ENCODE data around the gene COMMD10.

Gene COMMD10

DNA sequence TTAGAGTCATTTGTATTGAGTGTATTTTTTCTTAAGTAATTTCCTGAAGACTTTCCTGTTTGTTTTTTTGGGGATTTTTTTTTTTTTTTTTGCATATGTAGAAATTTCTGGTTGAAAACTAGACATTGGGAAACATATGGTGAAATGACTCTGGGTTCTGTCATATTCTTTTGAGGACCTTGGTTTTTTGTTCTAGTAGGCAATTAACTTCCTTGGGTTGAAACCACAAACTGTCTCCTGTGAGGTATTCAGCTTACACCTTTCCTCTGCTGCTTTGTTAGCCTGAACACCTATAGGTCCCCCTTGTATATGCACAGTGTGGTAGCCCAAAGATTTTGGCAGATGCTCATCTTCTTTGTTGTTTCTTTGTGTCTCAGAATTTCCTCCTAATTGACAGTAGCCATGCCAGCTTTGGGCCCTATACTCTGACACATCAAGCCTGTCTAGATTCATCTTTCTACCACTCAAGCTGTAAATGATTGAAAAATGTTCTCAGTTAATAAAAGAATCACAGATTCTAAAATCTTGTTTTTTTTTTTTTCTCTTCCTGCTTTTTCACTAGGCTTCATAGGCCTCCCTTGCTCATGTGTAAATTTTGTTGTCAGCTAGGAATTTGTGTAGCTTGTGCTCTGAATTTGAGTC lies 140.6 kb downstream of the COMMD10 start:
- no peak for DNase-seq

- DNase-seq = no peak
These were observed 144.4 kb downstream of the COMMD10 start for GRCh38 chr5:116229131-116229689.

- DNase-seq = no peak
These were observed 146.5 kb downstream of the COMMD10 start for GRCh38 chr5:116231288-116231687.

DNA sequence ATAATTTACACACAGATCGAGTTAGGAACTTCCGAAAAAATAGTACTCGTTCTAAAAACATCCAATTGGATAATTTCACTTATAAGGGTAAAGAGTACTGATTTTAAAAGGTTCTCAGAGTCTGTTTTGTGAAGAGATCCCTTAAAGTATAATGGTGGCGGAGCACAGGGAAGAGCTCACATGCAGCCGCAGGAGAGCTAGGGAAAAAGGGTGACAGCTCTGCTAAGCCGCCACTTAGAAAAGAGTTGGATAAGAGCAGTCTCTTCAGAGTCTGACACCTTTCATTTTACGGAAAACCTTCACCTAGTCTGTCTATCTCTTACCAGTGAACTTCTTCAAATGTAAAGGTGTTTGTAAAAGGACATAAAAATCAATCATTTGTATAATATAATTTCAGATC lies 149.9 kb downstream of the COMMD10 start:
- no peak for DNase-seq

DNA sequence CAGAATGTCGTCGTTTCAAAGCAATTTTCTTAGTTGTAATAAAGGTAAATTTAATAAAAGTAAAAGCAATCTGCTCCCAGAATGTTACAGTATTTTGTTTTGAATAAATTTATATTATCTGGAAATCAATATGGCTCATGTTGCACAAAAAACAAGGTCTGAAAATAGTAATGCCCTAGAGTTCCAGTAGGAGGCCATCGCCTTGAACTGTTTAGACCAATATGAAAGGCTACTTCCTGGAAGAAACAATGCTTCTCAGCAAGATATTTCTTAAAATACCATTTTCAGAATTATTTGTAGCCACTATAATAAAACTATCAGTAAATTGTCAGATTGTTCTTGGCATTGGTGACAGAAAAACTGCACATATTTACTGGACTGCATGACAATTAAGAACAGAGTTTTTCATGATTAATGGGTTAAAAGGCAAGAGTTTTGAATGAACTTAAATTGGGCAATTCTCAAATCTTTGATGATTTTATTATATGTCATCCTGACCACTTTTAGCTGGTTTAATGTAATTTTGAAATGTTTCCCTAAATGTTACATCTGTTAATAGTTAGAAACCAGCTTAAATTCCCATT lies 153.2 kb downstream of the COMMD10 start:
- DNase-seq = no peak

- DNase-seq = no peak
These were observed 157.5 kb downstream of the COMMD10 start for GRCh38 chr5:116242343-116242742.

DNA sequence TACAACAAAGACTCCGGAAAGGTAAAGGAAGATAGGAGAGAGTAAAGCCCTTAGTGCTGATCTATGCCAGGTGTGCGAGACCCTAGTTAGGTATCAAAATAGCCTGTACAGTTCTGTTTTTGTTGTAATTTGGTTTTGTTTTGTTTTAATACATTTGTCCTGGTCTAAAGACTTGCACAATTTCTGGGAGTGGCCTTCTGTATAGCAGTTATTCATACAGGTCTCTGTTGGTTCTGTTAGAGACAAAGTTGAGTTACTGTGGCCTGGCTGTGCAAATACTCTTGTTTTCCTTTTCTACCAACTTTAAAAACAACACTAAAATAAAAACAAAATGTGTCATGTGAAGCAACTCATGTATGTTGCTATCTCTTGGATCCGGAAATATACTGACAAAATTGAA lies 163.6 kb downstream of the COMMD10 start:
- no peak for DNase-seq

GRCh38 chr5:116249648-116250047 lies 164.8 kb downstream of the COMMD10 start:
- no peak for DNase-seq

- no peak for DNase-seq
These were observed 171.9 kb downstream of the COMMD10 start for GRCh38 chr5:116256717-116257116.

DNA sequence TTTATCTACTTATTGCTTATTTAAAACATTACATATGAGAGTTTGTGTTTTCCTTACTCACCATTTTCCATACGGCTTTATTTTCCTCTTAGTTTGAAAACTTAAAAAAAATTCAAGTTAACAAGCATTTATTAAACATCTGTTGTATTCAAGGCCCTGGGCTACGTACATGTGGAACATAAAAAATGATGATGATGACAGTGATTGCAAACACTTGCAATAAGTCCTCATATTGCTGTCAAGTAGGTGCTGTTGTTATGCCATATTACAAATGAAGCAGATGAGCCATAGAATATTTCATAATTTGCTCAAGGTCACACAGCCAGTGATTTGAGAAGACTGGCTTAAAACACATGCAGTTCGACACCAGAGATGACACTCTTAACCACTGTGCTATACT lies 180.6 kb downstream of the COMMD10 start:
- DNase-seq = no peak

DNA sequence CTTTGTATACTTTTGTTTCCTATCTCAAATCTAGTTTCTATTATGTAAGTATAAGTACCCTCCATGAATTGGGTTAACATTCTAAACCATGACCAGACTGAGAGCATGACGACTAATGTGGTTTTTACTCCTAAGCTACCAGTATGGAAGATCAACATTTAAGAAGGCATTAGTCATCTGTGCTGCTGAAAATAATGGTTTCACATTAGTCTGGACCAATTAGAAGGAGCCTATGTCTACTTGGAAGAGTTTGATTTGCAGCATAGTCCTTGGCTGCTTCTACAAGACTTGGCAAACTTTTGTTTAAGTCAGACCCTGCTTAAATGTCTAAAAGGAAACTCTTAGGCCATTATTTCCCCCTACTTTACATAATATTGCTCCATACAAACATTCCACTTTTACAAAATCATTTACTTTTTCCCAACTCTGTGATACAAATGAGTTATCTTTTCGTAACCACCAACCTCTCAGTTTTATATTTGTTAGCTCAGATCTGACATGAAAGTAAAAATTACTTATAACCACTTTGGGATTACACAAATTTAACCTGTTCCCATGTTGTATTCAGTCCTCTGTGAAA lies 186.7 kb downstream of the COMMD10 start:
- DNase-seq = no peak

DNA sequence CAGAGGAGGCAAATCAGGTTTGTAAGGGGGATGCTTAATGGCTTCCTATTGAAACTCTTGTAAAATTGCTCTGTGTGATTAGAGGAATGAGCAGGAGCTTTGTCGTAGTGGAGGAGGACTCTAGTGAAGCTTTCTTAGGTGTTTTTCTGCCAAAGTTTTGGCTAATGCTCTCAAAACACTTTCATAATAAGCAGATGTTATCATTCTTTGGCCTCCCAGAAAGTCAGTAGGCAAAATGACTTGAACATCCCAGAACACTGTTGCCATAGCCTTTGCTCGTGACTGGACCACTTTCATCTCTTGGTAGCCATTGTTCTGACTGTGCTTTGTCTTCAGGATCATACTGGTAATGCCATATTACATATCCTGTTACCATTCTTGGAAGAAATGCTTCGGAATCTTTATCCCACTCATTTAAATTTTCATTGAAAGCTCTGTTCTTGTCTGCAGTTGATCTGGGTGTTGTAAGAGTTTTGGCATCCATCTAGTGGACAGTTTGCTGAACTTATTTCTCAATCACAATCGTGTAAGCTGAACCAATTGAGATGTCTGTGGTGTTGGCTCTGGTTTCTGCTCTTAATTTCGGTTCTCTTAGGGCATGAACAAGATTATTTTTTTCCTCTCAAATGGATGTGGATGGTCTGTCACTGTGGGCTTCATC lies 187.6 kb downstream of the COMMD10 start:
- DNase-seq = no peak

GRCh38 chr5:116273448-116274242 lies 188.8 kb downstream of the COMMD10 start:
- DNase-seq = no peak

- no peak for DNase-seq
These were observed 189.4 kb downstream of the COMMD10 start for GRCh38 chr5:116274251-116274650.

- DNase-seq = no peak
These were observed 190.5 kb downstream of the COMMD10 start for GRCh38 chr5:116275282-116275681.

GRCh38 chr5:116276952-116277351 lies 192.1 kb downstream of the COMMD10 start:
- DNase-seq = no peak

GRCh38 chr5:116280149-116280803 lies 195.5 kb downstream of the COMMD10 start:
- no peak for DNase-seq

DNA sequence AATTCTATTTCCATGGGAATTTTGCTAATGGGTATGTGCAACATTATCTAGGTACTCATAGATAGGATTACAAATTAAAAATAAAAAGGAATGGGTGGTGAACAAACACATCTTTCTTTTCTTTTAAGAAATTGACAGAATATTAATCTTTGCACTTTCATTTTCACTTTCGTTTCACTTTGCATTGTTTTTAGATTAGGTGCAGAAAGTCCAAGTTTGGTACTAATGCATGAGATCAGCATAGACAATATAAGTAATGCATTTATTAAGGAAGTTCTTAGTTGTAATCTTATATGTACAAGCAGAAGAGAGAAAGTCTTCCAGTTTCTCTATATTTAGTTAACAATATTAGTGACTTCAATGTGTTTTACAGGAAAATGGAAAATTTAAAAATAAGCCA lies 196.5 kb downstream of the COMMD10 start:
- DNase-seq = no peak

- DNase-seq = no peak
These were observed 203.7 kb downstream of the COMMD10 start for GRCh38 chr5:116288524-116288923.

- DNase-seq = no peak
These were observed 204.5 kb downstream of the COMMD10 start for GRCh38 chr5:116289276-116289675.

GRCh38 chr5:116291271-116291670 lies 206.4 kb downstream of the COMMD10 start:
- no peak for DNase-seq

DNA sequence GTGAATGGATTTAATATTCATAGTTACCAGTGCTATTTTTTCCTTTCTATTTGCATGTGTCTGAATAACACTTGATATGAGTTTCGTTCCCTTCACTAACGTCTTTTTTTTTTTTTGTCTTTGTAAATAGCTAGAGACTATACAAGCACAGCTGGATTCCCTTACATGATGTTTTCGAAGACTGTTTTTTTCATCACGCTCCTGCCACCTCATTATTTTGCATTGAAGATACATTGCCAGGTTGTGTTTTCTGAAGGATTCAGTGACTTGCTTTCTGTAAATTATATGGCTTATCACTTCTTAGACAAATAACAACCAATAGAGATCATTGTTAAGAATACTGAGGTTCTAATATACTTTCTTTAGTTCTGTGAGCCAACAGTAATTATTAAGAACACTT lies 207.5 kb downstream of the COMMD10 start:
- DNase-seq = no peak
